ENCODE data around the gene FAM241A.

- no peak for TF ChIP-seq EP300 (IDR thresholded peaks at IDR 0.05)
- TF ChIP-seq, protein P1, sequence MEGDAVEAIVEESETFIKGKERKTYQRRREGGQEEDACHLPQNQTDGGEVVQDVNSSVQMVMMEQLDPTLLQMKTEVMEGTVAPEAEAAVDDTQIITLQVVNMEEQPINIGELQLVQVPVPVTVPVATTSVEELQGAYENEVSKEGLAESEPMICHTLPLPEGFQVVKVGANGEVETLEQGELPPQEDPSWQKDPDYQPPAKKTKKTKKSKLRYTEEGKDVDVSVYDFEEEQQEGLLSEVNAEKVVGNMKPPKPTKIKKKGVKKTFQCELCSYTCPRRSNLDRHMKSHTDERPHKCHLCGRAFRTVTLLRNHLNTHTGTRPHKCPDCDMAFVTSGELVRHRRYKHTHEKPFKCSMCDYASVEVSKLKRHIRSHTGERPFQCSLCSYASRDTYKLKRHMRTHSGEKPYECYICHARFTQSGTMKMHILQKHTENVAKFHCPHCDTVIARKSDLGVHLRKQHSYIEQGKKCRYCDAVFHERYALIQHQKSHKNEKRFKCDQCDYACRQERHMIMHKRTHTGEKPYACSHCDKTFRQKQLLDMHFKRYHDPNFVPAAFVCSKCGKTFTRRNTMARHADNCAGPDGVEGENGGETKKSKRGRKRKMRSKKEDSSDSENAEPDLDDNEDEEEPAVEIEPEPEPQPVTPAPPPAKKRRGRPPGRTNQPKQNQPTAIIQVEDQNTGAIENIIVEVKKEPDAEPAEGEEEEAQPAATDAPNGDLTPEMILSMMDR (IDR thresholded peaks at IDR 0.05) = no peak
- TF ChIP-seq POLR2A (IDR thresholded peaks at IDR 0.05) = no peak
Observed at GRCh38 chr4:112219826-112220366, 74.6 kb downstream of the FAM241A start.

Data from upper lobe of left lung (tissue), 4 donors.